Midbrain (tissue), 1 donor: ENCODE results near the gene PROS1.
"Not testable (repeated sequence)": the region's sequence is repeated elsewhere in the genome, so short reads cannot be mapped to it uniquely, and the experiment has no call there.

ENCODE experiments used
- DNase-seq: peaks from one replicate; lab custom pipeline; 2025; lab: John Stamatoyannopoulos, UW

PROS1 gene

GRCh38 chr3:93873412-93873811 is 100.3 kb downstream of the PROS1 start:
- not testable (repeated sequence) for DNase-seq

GRCh38 chr3:93867425-93867824 is 106.3 kb downstream of the PROS1 start:
- DNase-seq, result no peak

GRCh38 chr3:93861017-93861416 is 112.7 kb downstream of the PROS1 start:
- no peak for DNase-seq

GRCh38 chr3:93855401-93855800 is 118.3 kb downstream of the PROS1 start:
- no peak for DNase-seq

GRCh38 chr3:93852228-93852627 is 121.5 kb downstream of the PROS1 start:
- DNase-seq, result not testable (repeated sequence)

GRCh38 chr3:93843981-93844380 is 129.7 kb downstream of the PROS1 start:
- DNase-seq, result no peak

GRCh38 chr3:93839193-93839592 is 134.5 kb downstream of the PROS1 start:
- DNase-seq, result not testable (repeated sequence)
